Measurements from ENCODE around the gene RASAL3. TPM values are rescaled to one million over a fixed set of nuclear protein-coding genes. Genes with fewer than 3 reads are reported as not detected.

The RASAL3 gene
- total RNA-seq, 1 experiment from 2014 or later: 1.9 TPM

GRCh38 chr19:15424692-15425272 lies 39.6 kb downstream of the RASAL3 start:
- Mint-ChIP-seq H3K27ac (no peak overlapping the region), H3K4me3 (no peak overlapping the region), H3K27me3 (ENCODE audit: low read depth) (no peaks in the 10 kb centered on the region), H3K4me1 (no peaks in the 10 kb centered on the region), H3K36me3 (ENCODE audit: insufficient read depth in 1 of 3, low read depth in 3 of 3) (peaks cover 34 to 49% (median 46%) of the 10 kb centered on the region in 3 experiments), H3K9me3 (peaks cover 0 to 3% of the 10 kb centered on the region in 2 experiments; a peak in 2 of 5 replicates)
- no peaks in the 10 kb centered on the region for H3K9me3 ChIP-seq (ENCODE audit: control insufficient read depth, low read depth, low read length)
- H3K18ac ChIP-seq (ENCODE audit: insufficient read length, low read depth, low read length): no peak overlapping the region
- H3K4ac ChIP-seq (ENCODE audit: low read depth, low read length): no peak overlapping the region
- no peak overlapping the region for H3K14ac ChIP-seq (ENCODE audit: insufficient read depth, low read length)
- no peak overlapping the region for H3K23ac ChIP-seq (ENCODE audit: insufficient read length, low read depth, low read length)
- H3K79me2 ChIP-seq (ENCODE audit: insufficient read depth, low read length): no peaks in the 10 kb centered on the region
- no peak overlapping the region for H2AFZ ChIP-seq (ENCODE audit: low read length)
- no peaks in the 10 kb centered on the region for H3K4me1 ChIP-seq (ENCODE audit: insufficient read depth, low read length)
- H3K23me2 ChIP-seq (ENCODE audit: insufficient read length, low read depth, low read length, poor library complexity, severe bottlenecking): no peaks in the 10 kb centered on the region
- no peak overlapping the region for H3K27ac ChIP-seq (ENCODE audit: insufficient read length, low read depth, low read length)
- H2BK120ac ChIP-seq (ENCODE audit: low read depth, low read length, poor library complexity, severe bottlenecking): no peak overlapping the region
- TF ChIP-seq CTCF (conservative IDR thresholded peaks at IDR 0.05): no peak
- no peak overlapping the region for H3T11ph ChIP-seq (ENCODE audit: low read length)
- peaks cover 6% of the 10 kb centered on the region for H3K79me1 ChIP-seq (ENCODE audit: insufficient read depth, low read depth, low read length, poor library complexity, severe bottlenecking)
- no peak overlapping the region for H4K8ac ChIP-seq (replicated peaks; ENCODE audit: insufficient read length, low read depth, low read length)
- DNase-seq: no peak
- no peak overlapping the region for H4K5ac ChIP-seq (ENCODE audit: insufficient read length, low read depth, low read length)
- no peak overlapping the region for H3K4me2 ChIP-seq (ENCODE audit: insufficient read depth, insufficient read length, low read length)
- no peak overlapping the region for H2BK15ac ChIP-seq (ENCODE audit: low read depth, low read length)
- H2AK5ac ChIP-seq (ENCODE audit: insufficient read length, low read length): no peak overlapping the region
- no peak overlapping the region for H2BK20ac ChIP-seq (ENCODE audit: low read depth, low read length, poor library complexity, severe bottlenecking)
- H2BK12ac ChIP-seq (ENCODE audit: insufficient read length, low read depth, low read length): no peak overlapping the region
- H4K91ac ChIP-seq (ENCODE audit: insufficient read length, low read depth, low read length): no peak overlapping the region
- H3K9ac ChIP-seq (ENCODE audit: extremely low read depth, insufficient read length, low read length): no peak overlapping the region
- no peaks in the 10 kb centered on the region for H4K20me1 ChIP-seq (ENCODE audit: control insufficient read depth, insufficient read depth, insufficient read length)
- no peaks in the 10 kb centered on the region for H3K27me3 ChIP-seq (ENCODE audit: insufficient read depth, low read length)
- no peak overlapping the region for H3K56ac ChIP-seq (ENCODE audit: insufficient read length, low read depth, low read length)
- H2BK5ac ChIP-seq (ENCODE audit: insufficient read length, low read length): no peak overlapping the region
- WGBS (ENCODE audit: extremely low coverage, insufficient read length, low lambda C conversion rate): no CpG with 5 or more reads among the region's 38 CpGs
